ENCODE measurements around the gene DOK7.

DNA sequence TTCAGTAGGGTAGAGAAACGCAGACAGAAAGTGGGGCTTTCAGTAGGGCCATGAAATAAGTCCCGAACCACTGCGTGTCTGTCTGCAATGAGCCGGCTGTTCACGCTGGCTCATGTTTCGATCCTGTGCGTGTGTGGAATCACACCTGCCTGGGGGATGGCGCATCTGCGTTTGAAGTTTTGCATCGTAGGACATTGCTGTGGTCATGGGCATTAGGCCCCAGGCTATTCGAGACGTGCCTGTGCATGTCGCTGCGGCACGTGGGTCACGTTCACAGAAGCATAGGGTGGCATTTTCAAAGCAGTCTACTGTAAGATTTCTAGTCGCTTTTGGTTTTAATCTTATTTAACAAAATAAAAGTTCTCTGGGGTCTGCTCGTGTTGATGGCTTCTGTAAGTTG is 46.8 kb upstream of the DOK7 start:
- TF ChIP-seq CTCF (IDR thresholded peaks at IDR 0.05) (no peak), POLR2A (IDR thresholded peaks at IDR 0.05) (no peak), POLR2AphosphoS5 (IDR thresholded peaks at IDR 0.05) (no peak)

Data from breast epithelium (tissue), 3 donors.